WTC11 (cell line): ENCODE results near the gene KCNK3. TPM values are rescaled to one million over a fixed set of nuclear protein-coding genes. Genes with fewer than 3 reads are reported as not detected.

Experiments used
- ATAC-seq: fragments of 200-7000 bp; cut with Tn5 transposase; 2 replicates; pipeline ENCODE4 v1.10.0; 2021; ENCODE audit warnings: mild to moderate bottlenecking, moderate library complexity
- CTCF ChIA-PET: fragments of 300-600 bp; sonication (Branson Sonifier 250); formaldehyde crosslinking; loops from one replicate; lab custom pipeline; 2021; ENCODE audit warnings: antibody characterized with exemption; lab: Charles Lee
- POLR2A ChIA-PET: fragments of 350-600 bp; sonication (Branson Sonifier 250); formaldehyde crosslinking; loops from one replicate; lab custom pipeline; 2021; ENCODE audit warnings: antibody characterized with exemption; lab: Charles Lee
- DNase-seq: peaks from one replicate; pipeline ENCODE4 v3.0.0; 2021; ENCODE audit warnings: low spot score
- H3K27ac Mint-ChIP-seq: 2 replicates; pipeline ENCODE4 v1.8.0; 2021; ENCODE audit warnings: mixed read lengths
- H3K27me3 Mint-ChIP-seq: 2 replicates; pipeline ENCODE4 v1.8.0; 2021; ENCODE audit warnings: low read depth, mild to moderate bottlenecking, moderate library complexity, mixed read lengths
- H3K36me3 Mint-ChIP-seq: 2 replicates; pipeline ENCODE4 v1.8.0; 2021; ENCODE audit warnings: mixed read lengths
- H3K4me1 Mint-ChIP-seq: 2 replicates; pipeline ENCODE4 v1.8.0; 2022; ENCODE audit warnings: mixed read lengths
- H3K4me3 Mint-ChIP-seq: 2 replicates; pipeline ENCODE4 v1.8.0; 2021; ENCODE audit warnings: mild to moderate bottlenecking, moderate library complexity, mixed read lengths
- H3K9me3 Mint-ChIP-seq: 2 replicates; pipeline ENCODE4 v1.8.0; 2021; ENCODE audit warnings: mixed read lengths
- AR ChIP-seq: fragments of 250-450 bp; sonication (Bioruptor Pico); IDR thresholded peaks from 2 replicates; pipeline ENCODE4 v1.9.0; 2021; ENCODE audit warnings: mild to moderate bottlenecking
- ARID4B ChIP-seq: sonication (generic); formaldehyde crosslinking; IDR thresholded peaks from 2 replicates; pipeline ENCODE4 v1.8.0; 2023; ENCODE audit warnings: missing genetic modification reagents, mild to moderate bottlenecking, borderline replicate concordance
- CREM ChIP-seq: sonication (generic); formaldehyde crosslinking; IDR thresholded peaks from 2 replicates; pipeline ENCODE4 v1.8.1; 2022; ENCODE audit warnings: mild to moderate bottlenecking, missing genetic modification reagents, moderate library complexity
- EMX1 ChIP-seq: fragments of 250-450 bp; sonication (Bioruptor Pico); IDR thresholded peaks from 2 replicates; pipeline ENCODE4 v1.8.0; 2021; ENCODE audit warnings: mild to moderate bottlenecking
- FOXK1 ChIP-seq: sonication (generic); formaldehyde crosslinking; IDR thresholded peaks from 2 replicates; pipeline ENCODE4 v1.8.0; 2022; ENCODE audit warnings: mild to moderate bottlenecking, moderate library complexity, missing genetic modification reagents
- GTF2I ChIP-seq: fragments of 250-450 bp; sonication (Bioruptor Pico); conservative IDR thresholded peaks from 2 replicates; pipeline ENCODE4 v1.4.0; 2021; ENCODE audit warnings: mild to moderate bottlenecking
- IRF2 ChIP-seq: sonication (generic); formaldehyde crosslinking; IDR thresholded peaks from 2 replicates; pipeline ENCODE4 v1.8.0; 2022; ENCODE audit warnings: low read depth, missing genetic modification reagents, borderline replicate concordance
- JAZF1 ChIP-seq: fragments of 250-450 bp; sonication (Bioruptor Pico); IDR thresholded peaks from 2 replicates; pipeline ENCODE4 v1.9.0; 2021; ENCODE audit warnings: moderate library complexity, mild to moderate bottlenecking, inconsistent platforms
- NFE2L1 ChIP-seq: sonication (generic); formaldehyde crosslinking; IDR thresholded peaks from 2 replicates; pipeline ENCODE4 v1.8.1; 2023; ENCODE audit warnings: missing genetic modification reagents
- NFYB ChIP-seq: sonication (generic); formaldehyde crosslinking; conservative IDR thresholded peaks from 2 replicates; pipeline ENCODE4 v1.8.0; 2022; ENCODE audit warnings: low read depth, missing genetic modification reagents
- NR1H2 ChIP-seq: sonication (generic); formaldehyde crosslinking; IDR thresholded peaks from 2 replicates; pipeline ENCODE4 v1.9.0; 2021; ENCODE audit warnings: mild to moderate bottlenecking, moderate library complexity, missing genetic modification reagents
- NR2C2 ChIP-seq: sonication (generic); formaldehyde crosslinking; IDR thresholded peaks from 2 replicates; pipeline ENCODE4 v1.8.0; 2022; ENCODE audit warnings: mild to moderate bottlenecking, missing genetic modification reagents
- PRRX2 ChIP-seq: fragments of 250-450 bp; sonication (Bioruptor Pico); IDR thresholded peaks from 2 replicates; pipeline ENCODE4 v1.8.0; 2021; ENCODE audit warnings: mild to moderate bottlenecking
- SMAD4 ChIP-seq: sonication (generic); formaldehyde crosslinking; IDR thresholded peaks from 2 replicates; pipeline ENCODE4 v1.8.0; 2022; ENCODE audit warnings: mild to moderate bottlenecking, missing genetic modification reagents
- STAT6 ChIP-seq: sonication (generic); formaldehyde crosslinking; conservative IDR thresholded peaks from 2 replicates; pipeline ENCODE4 v1.8.1; 2023; ENCODE audit warnings: mild to moderate bottlenecking, low read depth, missing genetic modification reagents, moderate library complexity
- ZMAT4 ChIP-seq: fragments of 250-450 bp; sonication (Bioruptor Pico); IDR thresholded peaks from 2 replicates; pipeline ENCODE4 v1.9.0; 2021; ENCODE audit warnings: mild to moderate bottlenecking
- ZNF121 ChIP-seq: sonication (generic); formaldehyde crosslinking; IDR thresholded peaks from 2 replicates; pipeline ENCODE4 v1.8.0; 2023; ENCODE audit warnings: missing genetic modification reagents
- ZNF263 ChIP-seq: sonication (generic); formaldehyde crosslinking; IDR thresholded peaks from 2 replicates; pipeline ENCODE4 v1.8.1; 2022; ENCODE audit warnings: low read depth, mild to moderate bottlenecking, moderate library complexity, missing genetic modification reagents
- ZNF416 ChIP-seq: fragments of 250-450 bp; sonication (Bioruptor Pico); IDR thresholded peaks from 2 replicates; pipeline ENCODE4 v1.9.0; 2021; ENCODE audit warnings: mild to moderate bottlenecking, inconsistent platforms
- ZNF671 ChIP-seq: fragments of 250-450 bp; sonication (Bioruptor Pico); IDR thresholded peaks from 2 replicates; pipeline ENCODE4 v1.8.0; 2021; ENCODE audit warnings: mild to moderate bottlenecking
- ZSCAN18 ChIP-seq: fragments of 250-450 bp; sonication (Bioruptor Pico); IDR thresholded peaks from 2 replicates; pipeline ENCODE4 v2.1.2; 2022; ENCODE audit warnings: mild to moderate bottlenecking, moderate library complexity
- total RNA-seq: library from RNA; stranded (reverse); gene quantifications from 3 replicates; pipeline ENCODE4 v1.2.3, GENCODE V29; 2021
- TF ChIP-seq, protein P1 (sequence below): sonication (generic); formaldehyde crosslinking; IDR thresholded peaks from 2 replicates; pipeline ENCODE4 v1.8.1; 2022; ENCODE audit warnings: low read depth, mild to moderate bottlenecking, moderate library complexity, missing genetic modification reagents, borderline replicate concordance

The KCNK3 gene
- total RNA-seq, 1 experiment from 2014 or later = 0.22 TPM

DNA sequence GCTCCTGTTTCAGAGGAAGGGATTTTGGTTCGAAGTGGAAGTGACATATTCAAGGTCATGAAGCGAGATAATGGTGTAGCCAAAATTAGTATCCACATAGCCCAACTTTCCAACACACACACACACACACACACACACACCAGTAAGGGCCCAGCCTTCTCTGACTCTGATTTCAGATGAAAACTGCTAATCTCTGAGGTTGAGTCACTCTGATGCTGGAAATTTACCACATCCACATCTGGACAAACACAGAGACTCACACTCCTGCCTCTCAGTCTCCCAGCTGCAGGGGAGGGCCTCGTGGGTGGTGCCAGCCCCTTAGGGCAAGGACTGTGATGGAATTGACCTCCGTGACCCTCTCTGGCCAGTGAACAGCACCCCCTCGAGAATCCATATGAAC, 42.6 kb downstream of the KCNK3 start (continued):
- TF ChIP-seq STAT6 (no peak), NR1H2 (CRISPR knock-in tag) (no peak)

DNA sequence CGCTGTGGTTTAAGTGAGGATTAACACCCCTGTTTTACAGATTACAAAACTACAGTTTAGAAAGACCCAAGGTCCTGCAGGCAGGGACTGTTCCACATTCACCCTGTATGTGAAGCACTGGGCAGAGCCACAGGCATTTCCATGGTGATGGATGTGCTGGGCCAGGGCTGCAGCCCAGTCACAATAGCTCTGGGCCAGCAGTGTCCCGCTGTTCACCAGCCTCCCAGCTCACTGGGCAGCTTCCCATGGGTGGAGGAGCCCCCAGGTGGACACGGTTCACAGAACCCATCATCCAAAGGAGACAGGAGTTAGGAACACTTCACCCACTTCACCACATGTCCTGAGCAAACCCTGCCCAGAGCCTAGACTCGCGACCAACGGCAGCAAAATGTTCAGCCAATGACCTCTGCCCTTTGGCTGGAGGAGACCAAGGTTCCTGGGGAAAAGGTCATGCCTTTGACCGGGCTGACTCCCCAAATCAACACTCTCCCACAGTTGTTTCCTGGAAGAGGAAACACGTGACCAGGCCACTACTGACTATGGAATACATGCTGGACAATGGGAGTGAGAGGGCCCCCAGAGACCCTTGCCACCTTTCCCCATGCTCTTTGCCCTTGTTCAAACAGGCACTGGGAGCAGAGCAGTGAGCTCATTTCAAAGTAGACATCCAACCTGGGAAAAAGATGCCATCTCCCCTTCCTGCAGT, 43.5 kb downstream of the KCNK3 start:
- Mint-ChIP-seq H3K27ac (no peak overlapping the region), H3K4me1 (no peaks in the 10 kb centered on the region)
- ATAC-seq (no peak), DNase-seq (no peak)
- TF ChIP-seq PRRX2 = no peak
- TF ChIP-seq ZNF263 (CRISPR knock-in tag) = no peak
- no peak for TF ChIP-seq ZNF121 (CRISPR knock-in tag)
- no peak for TF ChIP-seq NFE2L1
- TF ChIP-seq, protein P1, sequence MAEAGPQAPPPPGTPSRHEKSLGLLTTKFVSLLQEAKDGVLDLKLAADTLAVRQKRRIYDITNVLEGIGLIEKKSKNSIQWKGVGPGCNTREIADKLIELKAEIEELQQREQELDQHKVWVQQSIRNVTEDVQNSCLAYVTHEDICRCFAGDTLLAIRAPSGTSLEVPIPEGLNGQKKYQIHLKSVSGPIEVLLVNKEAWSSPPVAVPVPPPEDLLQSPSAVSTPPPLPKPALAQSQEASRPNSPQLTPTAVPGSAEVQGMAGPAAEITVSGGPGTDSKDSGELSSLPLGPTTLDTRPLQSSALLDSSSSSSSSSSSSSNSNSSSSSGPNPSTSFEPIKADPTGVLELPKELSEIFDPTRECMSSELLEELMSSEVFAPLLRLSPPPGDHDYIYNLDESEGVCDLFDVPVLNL = no peak
- TF ChIP-seq JAZF1 (CRISPR knock-in tag) = no peak
- no peak for TF ChIP-seq NR2C2
- TF ChIP-seq SMAD4 = no peak
- no peak for TF ChIP-seq NFYB (CRISPR knock-in tag)
- no peak for TF ChIP-seq ZNF671 (CRISPR knock-in tag)
- TF ChIP-seq FOXK1 (CRISPR knock-in tag) = no peak
- no peak for TF ChIP-seq ARID4B (CRISPR knock-in tag)
- TF ChIP-seq, all 79 proteins: peak for 0
- POLR2A ChIA-PET = no interaction called here
- CTCF ChIA-PET = interaction anchor here (0.6 to 1.6 kb wide), 2 partner anchors 10 to 60 kb away, joined by 3 to 10 read pairs; no protein-coding TSS in a partner anchor
- H3K27me3 Mint-ChIP-seq = no peaks in the 10 kb centered on the region
- H3K36me3 Mint-ChIP-seq = no peaks in the 10 kb centered on the region
- H3K4me3 Mint-ChIP-seq = no peak overlapping the region
- H3K9me3 Mint-ChIP-seq = no peaks in the 10 kb centered on the region

DNA sequence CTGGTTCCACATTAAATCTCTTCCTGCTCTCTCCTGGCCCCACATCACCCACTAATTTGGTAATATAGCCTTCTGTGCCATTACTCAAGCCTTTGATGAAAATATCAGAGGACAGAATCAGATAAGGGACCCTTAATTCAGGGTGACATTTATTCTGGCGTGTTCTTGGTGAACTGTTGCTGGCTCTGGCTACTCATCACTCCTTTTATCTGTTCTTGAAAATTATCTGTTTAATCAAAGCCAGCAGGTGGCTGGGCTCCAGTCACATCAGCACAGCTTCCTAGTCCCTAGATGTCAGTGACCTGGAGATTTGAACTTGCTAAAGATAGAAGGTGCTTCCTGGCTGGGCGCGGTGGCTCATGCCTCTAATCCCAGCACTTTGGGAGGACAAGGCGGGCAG, 44.7 kb downstream of the KCNK3 start:
- ChIA-PET CTCF (interaction anchor here (0.6 to 2.2 kb wide), 4 partner anchors 8 to 159 kb away, joined by 4 to 10 read pairs (median 4); no protein-coding TSS in a partner anchor), POLR2A (no interaction called here)
- no peaks in the 10 kb centered on the region for H3K4me1 Mint-ChIP-seq
- H3K27me3 Mint-ChIP-seq = no peaks in the 10 kb centered on the region
- H3K27ac Mint-ChIP-seq = no peak overlapping the region
- ATAC-seq (no peak), DNase-seq (no peak)
- no peaks in the 10 kb centered on the region for H3K9me3 Mint-ChIP-seq
- no peak overlapping the region for H3K4me3 Mint-ChIP-seq
- H3K36me3 Mint-ChIP-seq = no peaks in the 10 kb centered on the region
- no peak for TF ChIP-seq CREM
- TF ChIP-seq ZNF263 (CRISPR knock-in tag) = no peak
- no peak for TF ChIP-seq ZSCAN18 (CRISPR knock-in tag)
- no peak for TF ChIP-seq ZMAT4 (CRISPR knock-in tag)
- no peak for TF ChIP-seq AR
- TF ChIP-seq IRF2 (CRISPR knock-in tag) = no peak
- no peak for TF ChIP-seq EMX1
- no peak for TF ChIP-seq ZNF416 (CRISPR knock-in tag)
- TF ChIP-seq GTF2I (CRISPR knock-in tag) = no peak
